HepG2 (cell line): ENCODE results near the gene PROKR1. TPM values are rescaled to one million over a fixed set of nuclear protein-coding genes. Genes with fewer than 3 reads are reported as not detected.

Source experiments
- ATAC-seq: fragments of 200-7000 bp; cut with Tn5 transposase; 3 replicates; pipeline ENCODE4 v1.9.1; 2020; ENCODE audit warnings: mild to moderate bottlenecking, moderate library complexity
- BruUV-seq: library from RNA; stranded (reverse); fragments of 400-500 nt; replicated peaks from 2 replicates; lab custom pipeline; 2021; lab: Mats Ljungman, UMichigan
- CTCF ChIA-PET: fragments of 300-600 bp; formaldehyde crosslinking; extraction: SDS; loops from one replicate; lab custom pipeline; 2021; ENCODE audit warnings: low total read pairs, inconsistent platforms, low intra/inter-chr PET ratio; lab: Yijun Ruan, JAX
- POLR2A ChIA-PET: fragments of 350-600 bp; sonication (Branson Sonifier 250); formaldehyde crosslinking; loops from one replicate; lab custom pipeline; 2020; ENCODE audit warnings: antibody characterized with exemption, inconsistent platforms; lab: Yijun Ruan, JAX
- DNase-seq: peaks from one replicate; pipeline ENCODE4 v3.0.0-alpha.2; 2015; ENCODE audit warnings: low spot score
- FAIRE-seq: peaks from 3 replicates; lab custom pipeline; 2011; peaks lifted over from hg19 to GRCh38; lab: Jason Lieb, UNC
- H2AFZ ChIP-seq: one replicate; pipeline ENCODE4 v1.6.1; 2011; ENCODE audit warnings: low read length, inconsistent platforms
- H3K27ac ChIP-seq: fragments of 300-600 bp; 3 replicates; pipeline ENCODE4 v1.8.0; 2011; ENCODE audit warnings: mixed run types, mild to moderate bottlenecking, mixed read lengths, low read length, inconsistent platforms; ENCODE audit not compliant: insufficient read depth; ENCODE audit errors: extremely low read length
- H3K27me3 ChIP-seq, 2 experiments: fragments of 200-600 bp in 1 of 2; 2 replicates in 1 of 2; 3 replicates in 1 of 2; pipeline versions ENCODE4 v1.6.0 to v1.8.0; 2011; ENCODE audit warnings: low read length in 2 of 2, mild to moderate bottlenecking in 2 of 2, moderate library complexity in 2 of 2, inconsistent platforms in 1 of 2; ENCODE audit not compliant: insufficient read depth in 2 of 2, control insufficient read depth in 1 of 2
- H3K36me3 ChIP-seq, 2 experiments: fragments of 200-600 bp in 1 of 2; replicated peaks in 1 of 2; 2 replicates in 1 of 2; 3 replicates in 1 of 2; pipeline versions ENCODE4 v1.5.1 to v1.8.0; 2011; ENCODE audit warnings: low read length in 2 of 2, inconsistent platforms in 1 of 2; ENCODE audit not compliant: insufficient read depth in 2 of 2, control insufficient read depth in 1 of 2
- H3K4me1 ChIP-seq: 2 replicates; pipeline ENCODE4 v1.5.1; 2012; ENCODE audit warnings: low read length, inconsistent platforms; ENCODE audit not compliant: insufficient read depth
- H3K4me2 ChIP-seq: 2 replicates; pipeline ENCODE4 v1.6.0; 2011; ENCODE audit warnings: low read depth, low read length, inconsistent platforms
- H3K4me3 ChIP-seq, 3 experiments: fragments of 200-600 bp in 1 of 3; sonication (generic), shearing (Covaris generic) in 1 of 3; replicated peaks in 1 of 3; 2 replicates each; pipeline ENCODE4 v1.5.1; 2011 to 2016; ENCODE audit warnings: low read length in 3 of 3, inconsistent platforms in 2 of 3, low read depth in 2 of 3, mild to moderate bottlenecking in 2 of 3, control low read depth in 1 of 3, mixed read lengths in 1 of 3; ENCODE audit not compliant: insufficient read depth in 1 of 3
- H3K79me2 ChIP-seq: one replicate; pipeline ENCODE4 v1.6.1; 2011; ENCODE audit warnings: low read length, inconsistent platforms; ENCODE audit not compliant: insufficient read depth
- H3K9ac ChIP-seq: 2 replicates; pipeline ENCODE4 v1.6.0; 2011; ENCODE audit warnings: mild to moderate bottlenecking, low read depth, low read length, inconsistent platforms; ENCODE audit not compliant: insufficient read depth
- H3K9me3 ChIP-seq: 2 replicates; pipeline ENCODE4 v1.5.1; 2012; ENCODE audit warnings: mild to moderate bottlenecking, low read length
- H4K20me1 ChIP-seq: 2 replicates; pipeline ENCODE4 v1.6.0; 2011; ENCODE audit warnings: inconsistent platforms, mild to moderate bottlenecking, low read length, moderate library complexity; ENCODE audit not compliant: insufficient read depth
- AFF4 ChIP-seq: sonication (generic); formaldehyde crosslinking; IDR thresholded peaks from 2 replicates; pipeline ENCODE4 v1.4.0; 2020; ENCODE audit warnings: missing genetic modification reagents
- CBX2 ChIP-seq, 2 experiments: fragments of 200-600 bp in 1 of 2; sonication (generic); formaldehyde crosslinking in 1 of 2; IDR thresholded peaks; 2 replicates each; pipeline versions ENCODE4 v1.7.0 to v1.8.1; 2018 to 2022; ENCODE audit warnings: low read depth in 2 of 2, low read length in 1 of 2, mild to moderate bottlenecking in 1 of 2, missing genetic modification reagents in 1 of 2
- ZKSCAN5 ChIP-seq: sonication (generic); formaldehyde crosslinking; IDR thresholded peaks from 2 replicates; pipeline ENCODE4 v1.5.1; 2020; ENCODE audit warnings: mild to moderate bottlenecking, missing genetic modification reagents
- ZNF274 ChIP-seq: sonication (generic); formaldehyde crosslinking; IDR thresholded peaks from 2 replicates; pipeline ENCODE4 v1.5.1; 2020; ENCODE audit warnings: mild to moderate bottlenecking, missing genetic modification reagents
- ZNF513 ChIP-seq: sonication (generic); formaldehyde crosslinking; conservative IDR thresholded peaks from 2 replicates; pipeline ENCODE4 v1.5.0; 2020; ENCODE audit warnings: missing genetic modification reagents
- ZNF646 ChIP-seq: sonication (generic); formaldehyde crosslinking; IDR thresholded peaks from 2 replicates; pipeline ENCODE4 v1.9.0; 2021; ENCODE audit warnings: mild to moderate bottlenecking, missing genetic modification reagents
- ZNF710 ChIP-seq: sonication (generic); formaldehyde crosslinking; IDR thresholded peaks from 2 replicates; pipeline ENCODE4 v1.5.0; 2020; ENCODE audit warnings: mild to moderate bottlenecking, missing genetic modification reagents, borderline replicate concordance
- WGBS: methylation state at CpG from one replicate; pipeline ENCODE4 v1.1.6; 2017; ENCODE audit warnings: low lambda C conversion rate; 5-methylcytosine and 5-hydroxymethylcytosine counted together
- in situ Hi-C: cut with HindIII; loops from 2 replicates; pipeline ENCODE4 v1.10.0; 2017; ENCODE audit warnings: low pct_unique_long_range_greater_than_20kb; ENCODE audit not compliant: extremely low pct_ligation_motif_present
- intact Hi-C: fragments of 100-400 bp; cut with micrococcal nuclease; formaldehyde crosslinking; loops from one replicate; pipeline ENCODE4 v1.10.0; 2022; ENCODE audit not compliant: unreplicated experiment
- polyA plus RNA-seq, 8 experiments: library from polyadenylated mRNA; depleted of rRNA in 3 of 8; stranded (reverse) in 7 of 8; unstranded in 1 of 8; fragments of >200 nt; fragmentation: Illumina TruSeq in 4 of 8; extraction: Trizol in 4 of 8; gene quantifications; 2 replicates each; pipeline versions ENCODE4 v1.2.1 to v1.2.3, GENCODE V29; 2011 to 2016; ENCODE audit warnings: low read depth in 4 of 8, missing spikeins in 1 of 8, mixed read lengths in 1 of 8; ENCODE audit not compliant: insufficient read depth in 1 of 8
- total RNA-seq, 5 experiments: library from RNA; depleted of rRNA; stranded (reverse); fragments of >200 nt; fragmentation: Illumina TruSeq; extraction: Trizol; gene quantifications; 2 replicates each; pipeline ENCODE4 v1.2.3, GENCODE V29; 2016; ENCODE audit warnings: low read depth in 1 of 5

The PROKR1 gene
- total and polyA plus RNA-seq, 2 of the 13 experiments (the other 11 are each of a cell fraction or from before 2014, with no cell fraction given) = not detected

- in situ Hi-C loops = no loop called here
- H2AFZ ChIP-seq = no peak overlapping the region
- FAIRE-seq = no peak
Observed at GRCh38 chr2:68653538-68653982, 10.2 kb downstream of the PROKR1 start.

More at GRCh38 chr2:68653538-68653982, 10.2 kb downstream of the PROKR1 start:
- DNase-seq (no peak), ATAC-seq (no peak)
- ChIA-PET POLR2A (no interaction called here), CTCF (no interaction called here)
- no TSS peak for BruUV-seq
- no peak overlapping the region for H3K4me2 ChIP-seq
- peaks cover 0 to 22% of the 10 kb centered on the region in 2 experiments; a peak in 2 of 5 replicates for H3K27me3 ChIP-seq
- no peak overlapping the region for H3K27ac ChIP-seq
- H3K9ac ChIP-seq = no peak overlapping the region
- no peaks in the 10 kb centered on the region for H3K36me3 ChIP-seq
- no peaks in the 10 kb centered on the region for H4K20me1 ChIP-seq
- intact Hi-C loops = no loop called here
- no peak for TF ChIP-seq ZNF513 (CRISPR knock-in tag)
- TF ChIP-seq CBX2 (IDR thresholded peaks at IDR 0.05; ENCODE audit: low read depth, low read length) = no peak
- TF ChIP-seq CBX2 (CRISPR knock-in tag; IDR thresholded peaks at IDR 0.05; ENCODE audit: low read depth) = no peak
- TF ChIP-seq ZNF710 (CRISPR knock-in tag) = no peak
- no peak for TF ChIP-seq ZNF274 (CRISPR knock-in tag)
- no peak for TF ChIP-seq ZKSCAN5 (CRISPR knock-in tag)
- no peak for TF ChIP-seq ZNF646 (CRISPR knock-in tag)
- no peak for TF ChIP-seq AFF4 (CRISPR knock-in tag)
- H3K79me2 ChIP-seq = no peaks in the 10 kb centered on the region
- WGBS = 21% methylated on average over 10 of the region's 10 CpGs
- no peaks in the 10 kb centered on the region for H3K9me3 ChIP-seq
- H3K4me3 ChIP-seq = no peak overlapping the region
- no peaks in the 10 kb centered on the region for H3K4me1 ChIP-seq
